GM19193 (cell line): ENCODE results near the gene RRP15.

ENCODE experiments used
- POLR2A ChIP-seq: IDR thresholded peaks from 4 replicates; pipeline ENCODE4 v1.6.1; 2011; ENCODE audit not compliant: insufficient read depth, insufficient read length; ENCODE audit errors: extremely low read depth

Gene RRP15

DNA sequence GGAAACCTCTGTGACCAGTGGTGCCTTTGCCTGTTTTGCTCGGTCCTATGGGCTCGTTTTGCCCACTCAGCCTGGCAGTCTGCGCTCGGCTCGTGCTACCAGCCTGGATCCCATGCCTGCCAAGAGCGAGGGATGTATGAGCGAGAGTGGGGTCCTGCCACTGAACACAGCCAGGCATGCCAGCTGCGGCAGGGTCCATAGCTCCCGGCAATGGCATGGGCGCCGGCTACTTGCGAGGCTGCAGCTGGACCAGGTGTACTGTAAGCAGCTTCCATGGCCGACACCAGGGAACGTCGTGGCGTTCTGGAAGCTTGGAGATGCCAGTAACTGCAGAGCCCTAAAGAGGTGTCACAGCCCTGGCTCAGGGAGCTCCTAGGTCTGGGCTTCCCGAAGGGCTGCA is 37.7 kb downstream of the RRP15 start:
- no peak for TF ChIP-seq POLR2A

GRCh38 chr1:218323568-218324225 is 38.6 kb downstream of the RRP15 start:
- no peak for TF ChIP-seq POLR2A

DNA sequence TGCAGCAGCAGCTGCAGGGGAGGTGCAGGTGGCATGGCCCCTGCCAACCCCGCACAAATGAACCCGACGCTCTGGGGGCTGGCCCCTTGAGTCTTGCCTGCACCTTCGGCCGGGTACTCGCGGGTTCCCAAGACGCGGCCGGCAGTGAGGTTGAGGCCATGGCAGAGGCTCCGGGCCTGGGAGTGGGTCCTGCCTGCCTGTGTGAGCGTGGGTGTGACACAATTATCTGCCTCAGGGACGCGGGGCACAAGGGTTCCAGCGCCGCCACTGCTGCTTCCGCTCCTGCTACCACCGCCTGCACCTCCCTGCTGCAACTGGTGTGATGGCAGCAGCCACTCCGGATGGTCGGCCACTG is 39.1 kb downstream of the RRP15 start:
- TF ChIP-seq POLR2A = no peak

GRCh38 chr1:218328769-218329168 is 43.7 kb downstream of the RRP15 start:
- no peak for TF ChIP-seq POLR2A

- TF ChIP-seq POLR2A = no peak
Observed at GRCh38 chr1:218330043-218330623, 45.0 kb downstream of the RRP15 start.

- no peak for TF ChIP-seq POLR2A
Observed at GRCh38 chr1:218332416-218332815, 47.3 kb downstream of the RRP15 start.

DNA sequence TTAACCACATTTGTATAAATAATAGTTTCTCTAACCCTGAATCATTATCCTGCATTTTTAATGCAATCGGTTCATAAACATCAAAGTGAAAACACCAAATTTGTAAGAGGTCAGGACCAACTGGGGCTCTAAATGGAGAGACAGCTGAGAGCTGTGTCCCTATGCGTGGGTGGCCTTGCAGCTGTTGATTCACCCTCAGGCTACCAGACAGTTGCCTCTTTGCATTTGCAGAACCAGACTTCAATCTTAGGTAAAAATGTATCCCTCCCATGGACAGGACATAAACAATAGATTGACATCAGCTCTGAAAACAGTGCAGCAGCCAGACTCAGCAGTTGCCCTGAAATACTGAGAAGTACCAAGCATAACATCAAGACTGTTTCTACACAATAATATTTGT is 51.2 kb downstream of the RRP15 start:
- TF ChIP-seq POLR2A = no peak

GRCh38 chr1:218339267-218339831 is 54.3 kb downstream of the RRP15 start:
- no peak for TF ChIP-seq POLR2A

DNA sequence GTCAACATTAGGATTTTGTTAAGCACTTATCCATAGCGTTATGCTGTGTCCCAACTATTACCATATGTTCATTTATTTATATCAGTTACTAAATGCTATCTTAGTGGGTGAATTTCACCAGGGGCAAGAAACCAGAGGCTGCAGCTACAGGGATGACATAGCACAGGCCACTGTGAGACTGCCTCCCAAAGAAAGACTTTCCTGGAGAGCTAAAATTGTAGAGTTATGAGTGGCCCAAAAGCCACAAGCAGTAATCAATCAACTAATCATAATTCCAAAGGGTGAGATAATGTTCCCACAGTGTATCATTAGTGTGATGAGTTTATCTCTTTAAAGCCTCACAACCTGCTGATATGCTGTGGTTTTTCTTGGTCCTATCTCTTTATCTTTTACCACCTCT is 56.2 kb downstream of the RRP15 start:
- TF ChIP-seq POLR2A = no peak

- TF ChIP-seq POLR2A = no peak
Observed at GRCh38 chr1:218342091-218342490, 57.0 kb downstream of the RRP15 start.

DNA sequence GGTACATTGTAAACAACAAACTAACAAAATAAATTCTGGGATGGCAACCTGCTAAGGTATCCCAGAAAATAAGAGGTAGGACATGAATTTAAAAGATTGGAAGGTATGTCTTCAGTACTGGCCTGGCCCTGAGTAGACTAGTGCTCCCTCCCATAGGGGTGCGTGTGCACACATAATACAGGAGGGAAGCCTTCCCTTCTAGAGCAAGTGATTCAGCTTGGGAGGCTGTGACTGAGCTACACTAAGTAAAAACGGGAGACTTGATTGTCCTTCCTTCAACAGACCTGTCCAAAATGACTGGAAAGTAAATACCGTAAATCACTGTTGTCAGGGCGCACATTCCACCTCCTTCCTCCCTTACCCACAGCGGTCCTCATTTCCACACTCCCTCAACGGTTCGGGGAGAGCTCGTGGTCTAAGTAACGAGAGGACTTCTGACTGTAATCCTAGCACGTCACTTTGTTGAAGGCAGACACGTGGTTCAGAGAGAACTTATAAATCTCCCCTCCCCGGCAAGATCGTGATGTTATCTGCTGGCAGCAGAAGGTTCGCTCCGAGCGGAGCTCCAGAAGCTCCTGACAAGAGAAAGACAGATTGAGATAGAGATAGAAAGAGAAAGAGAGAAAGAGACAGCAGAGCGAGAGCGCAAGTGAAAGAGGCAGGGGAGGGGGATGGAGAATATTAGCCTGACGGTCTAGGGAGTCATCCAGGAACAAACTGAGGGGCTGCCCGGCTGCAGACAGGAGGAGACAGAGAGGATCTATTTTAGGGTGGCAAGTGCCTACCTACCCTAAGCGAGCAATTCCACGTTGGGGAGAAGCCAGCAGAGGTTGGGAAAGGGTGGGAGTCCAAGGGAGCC is 60.0 kb downstream of the RRP15 start, which contains the start of gene TGFB2:
Gene TGFB2, plus strand, starts transcription at position 523 of the 859 bp plus-strand sequence. CDS start 1,366 bp downstream, outside the sequence.
- no peak for TF ChIP-seq POLR2A

GRCh38 chr1:218345673-218346390 is 60.7 kb downstream of the RRP15 start:
- no peak for TF ChIP-seq POLR2A

GRCh38 chr1:218346391-218347204 is 61.5 kb downstream of the RRP15 start:
- no peak for TF ChIP-seq POLR2A

GRCh38 chr1:218347336-218347722 is 62.2 kb downstream of the RRP15 start:
- TF ChIP-seq POLR2A = no peak
